ENCODE data around the gene ZNF414. TPM values are rescaled to one million over a fixed set of nuclear protein-coding genes. Genes with fewer than 3 reads are reported as not detected.

The ZNF414 gene
- total and polyA plus RNA-seq, 9 of the 15 experiments (the other 6 are each of a cell fraction or from before 2014, with no cell fraction given) = 0.03 to 27.2 (median 2.2) TPM; not detected in 2

GRCh38 chr19:8513687-8514504 lies at the start of gene ZNF414 (continued):
- peak; percentile 19; the same call in 1 of the 2 replicates for TF ChIP-seq TOE1 (IDR thresholded peaks at IDR 0.05; ENCODE audit: borderline replicate concordance)
- TF ChIP-seq TOE1 (CRISPR knock-in tag; IDR thresholded peaks at IDR 0.05; ENCODE audit: borderline replicate concordance, low read depth) = peak; percentile 47; the same call in 1 of the 2 replicates
- TF ChIP-seq ZKSCAN3 (CRISPR knock-in tag; IDR thresholded peaks at IDR 0.05) = no peak
- no peak for TF ChIP-seq ZC3H11A (IDR thresholded peaks at IDR 0.05; ENCODE audit: low read depth, low read length)
- peak; percentile 68; the same call in 1 of the 2 replicates for TF ChIP-seq ATF3 (IDR thresholded peaks at IDR 0.05)
- no peak for TF ChIP-seq ATF3 (CRISPR knock-in tag; conservative IDR thresholded peaks at IDR 0.05)
- TF ChIP-seq UBTF (IDR thresholded peaks at IDR 0.05; ENCODE audit: borderline replicate concordance in 1 of 2, low read depth in 2 of 2, low read length in 2 of 2) = peak in 1 of 2 experiments; percentile 43; a peak in 1 of 4 replicates
- no peak for TF ChIP-seq ZNF175 (CRISPR knock-in tag; IDR thresholded peaks at IDR 0.05; ENCODE audit: low read depth)
- no peak for TF ChIP-seq MCM3 (IDR thresholded peaks at IDR 0.05)
- peak; percentile 97 for TF ChIP-seq KLF1 (tag; IDR thresholded peaks at IDR 0.05)
- TF ChIP-seq ZNF140 (CRISPR knock-in tag; IDR thresholded peaks at IDR 0.05) = no peak
- TF ChIP-seq CAMTA2 (CRISPR knock-in tag; conservative IDR thresholded peaks at IDR 0.05) = 0 out of 2 replicates have a peak, but pooled peaks have one; percentile 7
- no peak for TF ChIP-seq HBP1 (CRISPR knock-in tag; IDR thresholded peaks at IDR 0.05)
- TF ChIP-seq GMEB1 (CRISPR knock-in tag; IDR thresholded peaks at IDR 0.05) = peak; percentile 34; the same call in 1 of the 2 replicates
- no peak for TF ChIP-seq ARID2 (IDR thresholded peaks at IDR 0.05)
- TF ChIP-seq RBM15 (IDR thresholded peaks at IDR 0.05; ENCODE audit: insufficient read depth, low read length) = no peak
- TF ChIP-seq NR2C2 (CRISPR knock-in tag; IDR thresholded peaks at IDR 0.05) = 0 out of 2 replicates have a peak, but pooled peaks have one; percentile 55
- TF ChIP-seq NR2C2 (tag; IDR thresholded peaks at IDR 0.05) = peak; percentile 73
- TF ChIP-seq ZNF79 (CRISPR knock-in tag; IDR thresholded peaks at IDR 0.05; ENCODE audit: low read depth) = no peak
- TF ChIP-seq RBM22 (IDR thresholded peaks at IDR 0.05; ENCODE audit: low read depth, low read length, poor library complexity, severe bottlenecking) = no peak
- TF ChIP-seq FOXP1 (CRISPR knock-in tag; IDR thresholded peaks at IDR 0.05) = peak; percentile 55; the same call in 1 of the 2 replicates
- TF ChIP-seq BACH1 (tag; IDR thresholded peaks at IDR 0.05) = no peak

Data from K562 (cell line).